Measurements from ENCODE around the gene ZNF521.

Gene ZNF521

GRCh38 chr18:25314151-25314837 lies 37.7 kb downstream of the ZNF521 start:
- Histone ChIP-seq H3K4me3 (ENCODE audit: insufficient read depth, low read depth, low read length, poor library complexity, severe bottlenecking) (no peak overlapping the region), H3K27ac (ENCODE audit: insufficient read depth, low read length, poor library complexity, severe bottlenecking) (no peak overlapping the region), H3K27me3 (replicated peaks; ENCODE audit: control insufficient read depth, insufficient read depth, low read length, poor library complexity, severe bottlenecking) (no peaks in the 10 kb centered on the region), H3K9me3 (ENCODE audit: control insufficient read depth, low read length) (no peaks in the 10 kb centered on the region), H3K4me1 (ENCODE audit: control insufficient read depth, insufficient read depth, low read length, poor library complexity, severe bottlenecking) (no peaks in the 10 kb centered on the region), H3K36me3 (ENCODE audit: control insufficient read depth, insufficient read depth, low read length) (no peaks in the 10 kb centered on the region)
- no peak for DNase-seq

- Histone ChIP-seq H3K27ac (ENCODE audit: insufficient read depth, low read length, poor library complexity, severe bottlenecking) (no peak overlapping the region), H3K4me1 (ENCODE audit: control insufficient read depth, insufficient read depth, low read length, poor library complexity, severe bottlenecking) (no peaks in the 10 kb centered on the region), H3K36me3 (ENCODE audit: control insufficient read depth, insufficient read depth, low read length) (no peaks in the 10 kb centered on the region), H3K4me3 (ENCODE audit: insufficient read depth, low read depth, low read length, poor library complexity, severe bottlenecking) (no peak overlapping the region), H3K27me3 (replicated peaks; ENCODE audit: control insufficient read depth, insufficient read depth, low read length, poor library complexity, severe bottlenecking) (no peaks in the 10 kb centered on the region), H3K9me3 (ENCODE audit: control insufficient read depth, low read length) (no peaks in the 10 kb centered on the region)
- no peak for DNase-seq
Observed at GRCh38 chr18:25313268-25313667, 38.7 kb downstream of the ZNF521 start.

- no peaks in the 10 kb centered on the region for H3K9me3 ChIP-seq (ENCODE audit: control insufficient read depth, low read length)
- H3K36me3 ChIP-seq (ENCODE audit: control insufficient read depth, insufficient read depth, low read length), result no peaks in the 10 kb centered on the region
- H3K27me3 ChIP-seq (replicated peaks; ENCODE audit: control insufficient read depth, insufficient read depth, low read length, poor library complexity, severe bottlenecking), result no peaks in the 10 kb centered on the region
- no peaks in the 10 kb centered on the region for H3K4me1 ChIP-seq (ENCODE audit: control insufficient read depth, insufficient read depth, low read length, poor library complexity, severe bottlenecking)
- no peak overlapping the region for H3K27ac ChIP-seq (ENCODE audit: insufficient read depth, low read length, poor library complexity, severe bottlenecking)
- no peak overlapping the region for H3K4me3 ChIP-seq (ENCODE audit: insufficient read depth, low read depth, low read length, poor library complexity, severe bottlenecking)
- DNase-seq, result no peak
Observed at GRCh38 chr18:25310045-25310444, 41.9 kb downstream of the ZNF521 start.

GRCh38 chr18:25308381-25308780 lies 43.6 kb downstream of the ZNF521 start:
- no peak for DNase-seq
- H3K27me3 ChIP-seq (replicated peaks; ENCODE audit: control insufficient read depth, insufficient read depth, low read length, poor library complexity, severe bottlenecking), result no peaks in the 10 kb centered on the region
- H3K4me1 ChIP-seq (ENCODE audit: control insufficient read depth, insufficient read depth, low read length, poor library complexity, severe bottlenecking), result no peaks in the 10 kb centered on the region
- no peak overlapping the region for H3K4me3 ChIP-seq (ENCODE audit: insufficient read depth, low read depth, low read length, poor library complexity, severe bottlenecking)
- H3K27ac ChIP-seq (ENCODE audit: insufficient read depth, low read length, poor library complexity, severe bottlenecking), result no peak overlapping the region
- no peaks in the 10 kb centered on the region for H3K9me3 ChIP-seq (ENCODE audit: control insufficient read depth, low read length)
- H3K36me3 ChIP-seq (ENCODE audit: control insufficient read depth, insufficient read depth, low read length), result no peaks in the 10 kb centered on the region

- Histone ChIP-seq H3K4me1 (ENCODE audit: control insufficient read depth, insufficient read depth, low read length, poor library complexity, severe bottlenecking) (no peaks in the 10 kb centered on the region), H3K36me3 (ENCODE audit: control insufficient read depth, insufficient read depth, low read length) (no peaks in the 10 kb centered on the region), H3K27me3 (replicated peaks; ENCODE audit: control insufficient read depth, insufficient read depth, low read length, poor library complexity, severe bottlenecking) (no peaks in the 10 kb centered on the region), H3K4me3 (ENCODE audit: insufficient read depth, low read depth, low read length, poor library complexity, severe bottlenecking) (no peak overlapping the region), H3K9me3 (ENCODE audit: control insufficient read depth, low read length) (no peaks in the 10 kb centered on the region), H3K27ac (ENCODE audit: insufficient read depth, low read length, poor library complexity, severe bottlenecking) (no peak overlapping the region)
- DNase-seq, result no peak
Observed at GRCh38 chr18:25307192-25307591, 44.8 kb downstream of the ZNF521 start.

GRCh38 chr18:25306671-25307070 lies 45.3 kb downstream of the ZNF521 start:
- H3K27ac ChIP-seq (ENCODE audit: insufficient read depth, low read length, poor library complexity, severe bottlenecking), result no peak overlapping the region
- H3K4me1 ChIP-seq (ENCODE audit: control insufficient read depth, insufficient read depth, low read length, poor library complexity, severe bottlenecking), result no peaks in the 10 kb centered on the region
- H3K27me3 ChIP-seq (replicated peaks; ENCODE audit: control insufficient read depth, insufficient read depth, low read length, poor library complexity, severe bottlenecking), result no peaks in the 10 kb centered on the region
- H3K9me3 ChIP-seq (ENCODE audit: control insufficient read depth, low read length), result no peaks in the 10 kb centered on the region
- H3K4me3 ChIP-seq (ENCODE audit: insufficient read depth, low read depth, low read length, poor library complexity, severe bottlenecking), result no peak overlapping the region
- no peaks in the 10 kb centered on the region for H3K36me3 ChIP-seq (ENCODE audit: control insufficient read depth, insufficient read depth, low read length)
- no peak for DNase-seq

- H3K4me3 ChIP-seq (ENCODE audit: insufficient read depth, low read depth, low read length, poor library complexity, severe bottlenecking), result no peak overlapping the region
Observed at GRCh38 chr18:25305584-25305983, 46.4 kb downstream of the ZNF521 start.

GRCh38 chr18:25300492-25300891 lies 51.5 kb downstream of the ZNF521 start:
- no peaks in the 10 kb centered on the region for H3K27me3 ChIP-seq (replicated peaks; ENCODE audit: control insufficient read depth, insufficient read depth, low read length, poor library complexity, severe bottlenecking)
- no peaks in the 10 kb centered on the region for H3K4me1 ChIP-seq (ENCODE audit: control insufficient read depth, insufficient read depth, low read length, poor library complexity, severe bottlenecking)
- H3K9me3 ChIP-seq (ENCODE audit: control insufficient read depth, low read length), result no peaks in the 10 kb centered on the region
- H3K4me3 ChIP-seq (ENCODE audit: insufficient read depth, low read depth, low read length, poor library complexity, severe bottlenecking), result no peak overlapping the region
- no peak for DNase-seq
- no peaks in the 10 kb centered on the region for H3K36me3 ChIP-seq (ENCODE audit: control insufficient read depth, insufficient read depth, low read length)
- no peak overlapping the region for H3K27ac ChIP-seq (ENCODE audit: insufficient read depth, low read length, poor library complexity, severe bottlenecking)

More at GRCh38 chr18:25305584-25305983, 46.4 kb downstream of the ZNF521 start:
- Histone ChIP-seq H3K27ac (ENCODE audit: insufficient read depth, low read length, poor library complexity, severe bottlenecking) (no peak overlapping the region), H3K4me1 (ENCODE audit: control insufficient read depth, insufficient read depth, low read length, poor library complexity, severe bottlenecking) (no peaks in the 10 kb centered on the region), H3K27me3 (replicated peaks; ENCODE audit: control insufficient read depth, insufficient read depth, low read length, poor library complexity, severe bottlenecking) (no peaks in the 10 kb centered on the region), H3K36me3 (ENCODE audit: control insufficient read depth, insufficient read depth, low read length) (no peaks in the 10 kb centered on the region), H3K9me3 (ENCODE audit: control insufficient read depth, low read length) (no peaks in the 10 kb centered on the region)
- no peak for DNase-seq

- Histone ChIP-seq H3K4me1 (ENCODE audit: control insufficient read depth, insufficient read depth, low read length, poor library complexity, severe bottlenecking) (no peaks in the 10 kb centered on the region), H3K36me3 (ENCODE audit: control insufficient read depth, insufficient read depth, low read length) (no peaks in the 10 kb centered on the region), H3K27ac (ENCODE audit: insufficient read depth, low read length, poor library complexity, severe bottlenecking) (no peak overlapping the region), H3K9me3 (ENCODE audit: control insufficient read depth, low read length) (no peaks in the 10 kb centered on the region), H3K27me3 (replicated peaks; ENCODE audit: control insufficient read depth, insufficient read depth, low read length, poor library complexity, severe bottlenecking) (no peaks in the 10 kb centered on the region), H3K4me3 (ENCODE audit: insufficient read depth, low read depth, low read length, poor library complexity, severe bottlenecking) (no peak overlapping the region)
- no peak for DNase-seq
Observed at GRCh38 chr18:25299426-25300300, 52.3 kb downstream of the ZNF521 start.

- Histone ChIP-seq H3K27me3 (replicated peaks; ENCODE audit: control insufficient read depth, insufficient read depth, low read length, poor library complexity, severe bottlenecking) (no peaks in the 10 kb centered on the region), H3K27ac (ENCODE audit: insufficient read depth, low read length, poor library complexity, severe bottlenecking) (no peak overlapping the region), H3K4me1 (ENCODE audit: control insufficient read depth, insufficient read depth, low read length, poor library complexity, severe bottlenecking) (no peaks in the 10 kb centered on the region), H3K4me3 (ENCODE audit: insufficient read depth, low read depth, low read length, poor library complexity, severe bottlenecking) (no peak overlapping the region), H3K9me3 (ENCODE audit: control insufficient read depth, low read length) (no peaks in the 10 kb centered on the region), H3K36me3 (ENCODE audit: control insufficient read depth, insufficient read depth, low read length) (no peaks in the 10 kb centered on the region)
- no peak for DNase-seq
Observed at GRCh38 chr18:25298853-25299274, 53.1 kb downstream of the ZNF521 start.

All from effector memory CD4-positive, alpha-beta T cell (primary cell).